HPDE6-E6E7 (cell line): Measurements from ENCODE around the gene KPNA1.
"Not testable (repeated sequence)": the region's sequence is repeated elsewhere in the genome, so short reads cannot be mapped to it uniquely, and the experiment has no call there.

ENCODE experiments used
- DNase-seq: peaks from one replicate; pipeline ENCODE4 v3.0.0; 2011; ENCODE audit warnings: missing footprints; ENCODE audit errors: extremely low spot score

The KPNA1 gene

DNA sequence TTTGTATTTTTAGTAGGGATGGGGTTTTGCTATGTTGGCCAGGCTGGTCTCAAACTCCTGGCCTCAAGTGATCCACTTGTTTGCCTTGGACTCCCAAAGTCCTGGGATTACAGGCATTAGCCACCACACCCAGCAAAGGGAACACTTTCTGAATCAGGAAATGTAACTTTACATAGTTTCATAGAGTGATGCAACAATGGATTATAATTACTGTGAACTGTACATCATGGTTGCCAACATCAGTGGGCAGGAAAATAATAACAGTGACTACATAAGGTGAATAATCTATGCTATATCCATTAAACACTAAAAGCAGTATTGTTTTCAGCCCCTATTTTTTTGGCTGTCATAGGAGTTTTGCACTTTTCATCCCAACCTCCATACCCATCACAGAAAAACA, 5.0 kb upstream of the KPNA1 start:
- no peak for DNase-seq

DNA sequence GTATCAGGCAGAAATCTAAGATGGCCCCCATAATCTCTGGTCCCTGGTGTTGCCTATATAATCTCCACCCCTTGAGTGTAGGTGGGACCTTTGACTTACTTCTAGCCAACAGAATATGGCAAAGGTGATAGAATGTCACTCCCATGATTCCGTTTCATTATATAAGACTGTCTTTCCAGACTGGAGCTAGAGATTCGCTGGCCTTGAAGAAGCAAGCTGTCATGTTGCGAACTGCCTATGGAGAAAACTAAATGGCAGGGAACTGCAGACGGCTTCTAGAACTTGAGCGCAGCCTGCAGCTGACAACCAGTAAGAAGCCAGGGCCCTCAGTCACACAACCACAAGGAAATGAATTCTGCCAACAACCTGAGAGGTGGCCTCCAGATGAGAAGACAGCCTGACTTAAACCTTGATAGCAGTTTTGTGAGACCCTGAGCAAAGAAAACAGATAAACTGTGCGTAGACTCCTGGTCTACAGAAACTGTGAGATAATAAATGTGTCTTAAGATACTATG, 2.2 kb upstream of the KPNA1 start:
- DNase-seq, result no peak

DNA sequence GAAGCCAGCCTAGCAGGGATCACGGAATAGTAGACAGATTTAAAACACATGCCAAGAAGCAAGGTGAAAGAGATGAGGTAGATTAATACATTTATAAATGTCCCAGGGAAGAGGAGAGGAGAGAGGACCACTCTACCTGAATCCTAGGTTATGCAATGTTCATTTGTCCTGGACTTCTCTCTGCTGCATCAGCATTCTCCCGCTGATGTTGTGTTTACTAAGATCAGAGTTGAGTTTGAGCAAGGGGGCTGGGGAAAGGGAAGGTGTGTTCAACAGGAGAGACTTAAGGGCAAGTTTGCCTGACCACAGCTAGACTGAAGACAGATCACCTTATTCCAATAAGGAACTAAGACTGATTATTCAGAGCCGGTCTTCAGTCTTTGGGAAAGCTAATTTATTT, 1.1 kb upstream of the KPNA1 start:
- no peak for DNase-seq

DNA sequence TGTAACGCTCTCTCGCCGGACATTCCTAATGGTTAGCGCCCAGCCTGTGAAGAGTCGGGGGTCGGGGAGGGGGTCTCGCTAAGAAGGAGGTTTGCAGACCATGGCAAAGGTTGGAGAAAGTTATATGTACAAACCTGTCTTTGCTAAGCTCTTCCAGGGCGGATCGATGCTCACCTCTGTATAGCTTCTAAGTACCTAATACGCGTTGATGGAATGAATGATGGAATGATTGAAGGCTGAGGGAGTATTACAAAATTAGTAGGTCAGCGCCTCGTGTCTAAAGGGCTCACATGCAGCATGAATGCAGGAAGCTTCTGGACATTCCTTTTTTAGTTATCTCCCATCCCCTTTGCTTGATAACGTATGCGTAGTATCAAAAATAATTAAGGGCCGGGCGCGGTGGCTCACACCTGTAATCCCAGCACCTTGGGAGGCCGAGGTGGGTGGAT, 305 bp upstream of the KPNA1 start:
- no peak for DNase-seq

DNA sequence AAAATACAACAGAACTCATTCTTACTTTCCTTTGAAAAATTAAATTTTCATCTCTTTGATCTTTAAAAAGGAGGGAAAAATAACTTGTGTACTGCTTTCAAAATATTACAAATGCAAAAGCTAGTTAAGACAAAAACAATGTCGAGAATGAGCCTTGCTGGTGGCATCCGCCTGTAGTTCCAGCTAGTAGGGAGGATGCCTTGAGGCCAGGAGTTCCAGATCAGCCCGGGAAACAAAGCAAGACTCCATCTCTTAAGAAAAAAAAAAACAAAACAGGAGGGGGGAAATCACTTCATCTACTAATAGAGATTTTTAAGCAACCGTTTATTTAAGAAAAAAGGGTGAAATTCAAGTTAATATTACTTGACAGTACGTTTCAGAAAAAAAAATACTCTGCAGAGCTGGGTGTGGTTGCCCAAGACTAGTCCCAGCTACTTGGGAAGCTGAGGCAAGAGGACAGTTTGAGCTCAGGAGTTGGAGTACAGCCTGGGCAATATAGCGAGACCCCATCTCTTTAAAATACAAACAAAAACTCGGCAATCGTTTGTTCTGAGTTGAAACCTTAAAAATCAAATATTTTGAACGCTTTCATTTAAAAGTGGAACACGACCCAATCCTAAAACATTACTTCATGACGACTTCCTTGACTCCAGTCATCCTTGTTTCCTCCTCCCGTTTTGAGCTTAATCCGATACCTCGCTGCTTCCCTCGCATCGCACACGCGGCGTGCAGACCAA, 1.2 kb downstream of the KPNA1 start:
- DNase-seq, result no peak

DNA sequence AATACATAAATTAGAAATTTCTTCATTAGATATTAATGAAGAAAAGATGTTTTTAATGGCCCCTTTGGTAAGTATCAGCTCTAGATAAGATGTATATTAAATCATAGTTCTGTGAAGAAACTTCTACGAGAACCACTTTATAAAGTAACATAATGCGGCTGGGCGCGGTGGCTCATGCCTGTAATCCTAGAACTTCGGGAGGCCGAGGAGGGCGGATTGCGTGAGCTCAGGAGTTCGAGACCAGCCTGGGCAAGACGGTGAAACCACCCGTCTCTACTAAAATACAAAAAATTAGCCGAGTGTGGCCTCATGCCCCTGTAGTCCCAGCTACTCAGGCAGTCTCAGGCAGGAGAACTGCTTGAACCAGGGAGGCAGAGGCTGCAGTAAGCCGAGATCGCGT, 2.5 kb downstream of the KPNA1 start:
- DNase-seq, result no peak

DNA sequence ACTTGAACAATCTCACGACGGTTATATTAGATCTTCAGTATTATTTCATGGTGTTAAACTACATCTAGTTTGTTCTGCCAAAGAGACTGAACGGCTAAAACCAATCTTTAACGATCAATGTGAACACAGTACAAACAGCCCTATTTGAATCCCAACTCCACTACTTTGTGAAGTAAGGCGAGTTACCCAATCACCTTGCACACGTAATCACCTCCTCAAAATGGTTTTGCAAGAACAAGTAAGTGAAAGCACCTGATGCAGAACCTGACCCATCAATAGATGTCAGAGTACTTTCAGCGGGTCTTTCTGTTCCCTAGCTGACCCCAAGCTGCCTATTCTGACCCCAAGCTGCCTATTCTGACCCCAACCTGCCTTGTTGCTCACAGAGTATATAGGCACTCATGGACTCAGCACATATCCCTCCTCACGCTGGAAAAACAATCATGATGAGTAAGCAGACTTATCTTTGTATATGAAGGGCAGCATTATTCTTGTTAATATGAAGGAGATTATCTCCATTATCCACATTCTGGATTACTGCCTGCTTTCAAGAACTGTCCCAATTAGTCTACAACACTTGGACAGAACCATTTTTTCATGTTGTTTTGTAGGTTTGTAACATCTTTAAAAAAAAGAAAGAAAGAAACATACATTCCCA, 3.7 kb downstream of the KPNA1 start:
- DNase-seq, result no peak

DNA sequence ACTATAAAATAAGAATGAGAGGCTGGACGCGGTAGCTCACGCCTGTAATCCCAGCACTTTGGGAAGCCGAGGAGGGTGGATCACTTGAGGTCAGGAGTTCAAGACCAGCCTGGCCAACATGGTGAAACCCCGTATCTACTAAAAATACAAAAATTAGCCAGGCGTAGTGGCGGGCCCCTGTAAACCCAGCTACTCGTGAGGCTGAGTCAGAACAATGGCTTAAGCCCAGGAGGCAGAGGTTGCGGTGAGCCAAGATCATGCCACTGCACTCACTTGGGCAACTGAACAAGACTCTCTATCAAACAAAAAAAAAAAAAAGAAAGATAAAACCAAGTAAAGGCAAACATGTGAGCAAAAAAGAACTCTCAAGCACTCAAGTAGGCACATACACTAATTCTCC, 5.8 kb downstream of the KPNA1 start:
- DNase-seq, result not testable (repeated sequence)

DNA sequence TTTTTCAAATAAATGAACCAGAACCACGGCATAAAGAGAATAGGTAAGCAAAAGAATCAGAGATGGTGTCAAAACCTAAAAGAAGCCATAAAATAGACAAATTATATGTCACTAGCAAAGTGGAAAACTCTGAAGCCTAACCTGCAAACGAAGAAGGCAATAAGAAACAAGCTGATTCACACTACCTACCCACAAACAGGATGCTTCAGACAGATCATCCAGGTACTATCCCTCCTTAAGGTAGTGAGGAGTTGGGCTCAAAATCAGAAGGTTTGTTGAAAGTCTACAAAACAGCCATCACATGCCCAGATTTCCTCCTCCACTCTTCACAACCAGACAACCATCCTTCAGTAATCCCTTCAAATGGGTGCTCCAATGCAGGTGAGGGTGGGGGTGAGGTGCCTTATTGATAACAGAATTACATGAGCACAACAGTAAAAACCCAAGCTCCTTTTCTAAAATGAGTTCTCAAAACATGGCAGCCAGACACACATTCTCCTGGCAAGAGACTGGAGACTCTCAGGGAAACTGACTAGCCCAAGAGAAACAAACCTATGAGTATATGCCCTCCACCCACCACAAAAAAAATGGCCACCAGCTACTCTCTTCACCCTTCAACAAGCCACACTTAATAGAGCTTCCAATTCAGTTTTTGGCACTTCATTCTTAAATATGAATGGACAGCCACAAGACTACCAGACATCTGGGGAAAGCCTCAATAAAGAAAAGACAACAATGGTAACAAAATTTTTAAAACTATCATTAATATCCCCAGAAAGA, 6.4 kb downstream of the KPNA1 start:
- DNase-seq, result no peak

DNA sequence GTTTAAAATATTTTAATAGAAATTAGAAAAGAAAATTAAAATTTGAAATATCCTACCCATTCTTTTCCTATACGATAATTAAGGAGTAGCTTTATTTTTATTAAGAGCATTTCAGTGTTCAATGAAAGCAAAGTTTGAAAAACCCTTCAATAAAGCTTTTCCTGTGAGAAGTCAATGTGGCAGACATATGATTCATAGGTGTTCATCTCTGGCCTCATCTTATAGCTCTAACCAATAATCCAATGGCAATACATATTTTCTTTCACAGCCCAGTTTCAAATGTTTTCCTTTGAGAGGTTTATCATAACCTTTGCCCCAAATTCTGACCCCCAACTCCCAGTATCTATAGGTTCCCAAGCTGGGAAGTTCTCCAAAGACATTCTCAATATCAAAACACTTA, 8.3 kb downstream of the KPNA1 start:
- no peak for DNase-seq

DNA sequence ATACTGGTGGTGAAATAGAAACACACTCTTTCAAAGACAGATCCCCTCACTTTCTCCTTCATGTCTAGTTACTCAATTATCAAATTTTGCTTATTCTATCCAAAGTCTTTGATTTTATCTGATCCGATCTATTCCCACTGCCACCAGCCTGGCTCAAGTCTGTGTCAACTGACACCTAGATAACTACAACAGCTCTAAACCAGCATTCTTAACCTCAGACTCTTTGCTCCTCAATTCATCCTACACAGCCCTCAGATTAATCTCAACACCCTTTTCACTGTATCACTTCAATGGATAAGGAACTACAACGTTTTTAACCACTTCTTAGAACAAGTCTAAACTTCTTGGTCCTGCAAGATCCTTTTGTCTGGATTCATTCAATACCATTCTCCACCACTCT, 9.1 kb downstream of the KPNA1 start:
- no peak for DNase-seq

DNA sequence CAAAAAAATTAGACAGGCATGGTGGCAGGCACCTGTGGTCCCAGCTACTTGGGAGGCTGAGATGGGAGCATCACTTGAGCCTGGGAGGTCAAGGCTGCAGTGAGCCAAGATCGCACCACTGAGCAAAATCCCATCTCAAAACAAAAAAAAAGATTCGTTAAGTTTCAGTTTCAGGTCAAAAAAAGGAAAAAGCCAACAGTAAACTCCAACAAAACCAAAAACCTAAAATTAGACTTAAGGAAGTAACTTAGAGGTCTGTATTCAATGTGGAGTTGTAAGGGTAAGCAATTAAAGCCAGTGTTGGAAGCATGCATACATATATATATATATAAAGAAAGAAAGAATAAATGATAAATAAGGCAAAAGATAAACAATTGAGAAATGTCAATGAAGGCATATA, 11.8 kb downstream of the KPNA1 start:
- DNase-seq, result no peak

DNA sequence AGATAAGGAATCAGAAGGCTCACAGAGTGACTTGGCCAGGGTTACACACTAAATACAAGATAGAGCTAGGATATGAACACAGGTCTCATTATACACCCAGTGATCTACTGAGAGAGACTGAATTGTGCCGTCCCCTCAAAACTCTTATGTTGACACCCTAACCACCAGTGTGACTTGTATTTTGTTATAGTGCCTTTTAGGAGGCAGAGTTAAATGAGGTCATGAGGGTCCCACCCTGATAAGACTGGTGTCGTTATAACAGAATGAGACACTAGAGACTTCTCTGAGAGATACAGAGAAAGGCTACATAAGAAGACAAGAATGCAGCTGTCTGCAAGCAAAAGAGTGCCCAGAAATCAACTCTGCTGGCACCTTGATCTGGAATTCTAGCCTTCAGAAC, 12.6 kb downstream of the KPNA1 start:
- no peak for DNase-seq

DNA sequence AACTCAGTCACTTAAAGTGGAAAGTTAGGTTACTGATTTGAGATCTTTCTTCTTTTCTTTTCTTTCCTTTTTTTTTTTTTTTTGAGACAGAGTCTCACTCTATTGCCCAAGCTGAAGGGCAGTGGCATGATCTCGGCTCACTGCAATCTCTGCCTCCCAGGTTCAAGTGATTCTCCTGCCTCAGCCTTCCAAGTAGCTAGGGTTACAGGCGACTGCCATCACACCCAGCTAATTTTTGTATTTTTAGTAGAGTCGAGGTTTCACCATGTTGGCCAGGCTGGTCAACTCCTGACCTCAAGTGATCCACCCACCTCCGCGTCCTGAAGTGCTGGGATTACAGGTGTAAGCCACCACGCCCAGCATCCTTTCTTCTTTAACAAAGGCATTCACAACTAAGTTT, 13.8 kb downstream of the KPNA1 start:
- not testable (repeated sequence) for DNase-seq

DNA sequence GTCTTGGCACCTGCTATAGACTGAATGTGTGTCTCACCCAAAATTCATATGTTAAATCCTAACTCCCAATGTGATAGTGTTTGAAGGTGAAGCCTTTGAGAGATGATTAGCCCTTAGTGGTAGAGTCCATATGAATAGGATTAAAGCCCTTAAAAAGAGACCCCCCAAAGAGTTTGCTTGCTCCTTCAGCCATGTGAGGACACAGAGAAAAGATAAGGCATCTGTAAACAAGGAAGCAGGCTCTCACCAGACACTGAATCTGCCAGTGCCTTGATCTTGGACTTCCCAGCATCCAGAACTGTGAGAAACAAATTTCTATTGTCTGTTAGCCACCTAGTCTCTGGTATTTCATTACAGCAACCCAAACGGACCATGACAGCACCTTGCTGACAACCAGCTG, 16.6 kb downstream of the KPNA1 start:
- DNase-seq, result no peak

DNA sequence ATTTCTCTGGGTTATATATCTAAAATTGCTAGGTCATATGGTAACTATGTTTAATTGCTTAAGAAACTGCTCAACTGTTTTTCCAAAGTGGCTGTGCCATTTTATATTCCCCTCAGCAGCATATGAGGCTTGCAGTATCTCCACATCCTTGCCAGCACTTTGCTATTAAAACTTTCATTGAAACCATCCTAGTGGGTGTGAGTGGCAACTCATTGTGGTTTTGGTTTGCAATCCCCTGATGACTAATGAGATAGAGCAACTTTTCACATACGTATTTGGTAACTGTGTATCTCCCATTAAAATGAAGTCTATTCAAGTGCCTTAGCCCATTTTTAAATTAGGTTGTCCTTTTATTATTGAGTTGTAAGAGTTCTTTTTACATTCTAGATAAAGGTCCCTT, 17.3 kb downstream of the KPNA1 start:
- peak; percentile 54 for DNase-seq

DNA sequence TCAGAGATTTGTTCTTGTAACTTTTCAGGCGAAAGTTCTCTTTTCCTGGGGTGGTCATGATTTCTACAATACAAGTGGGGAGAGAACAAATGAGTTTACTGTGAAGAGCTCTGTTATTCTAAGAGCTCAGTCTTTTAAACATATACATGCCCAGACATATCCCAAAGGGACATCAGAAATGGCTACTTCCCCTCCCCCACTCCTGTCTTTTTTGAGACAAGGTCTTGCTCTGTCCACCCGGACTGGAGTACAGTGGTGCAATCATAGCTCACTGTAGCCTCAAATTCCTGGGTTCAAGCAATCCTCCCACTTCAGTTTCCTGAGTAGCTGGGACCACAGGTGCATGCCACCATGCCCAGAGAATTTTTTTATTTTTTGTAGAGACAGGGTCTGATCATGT, 18.2 kb downstream of the KPNA1 start:
- DNase-seq, result no peak

DNA sequence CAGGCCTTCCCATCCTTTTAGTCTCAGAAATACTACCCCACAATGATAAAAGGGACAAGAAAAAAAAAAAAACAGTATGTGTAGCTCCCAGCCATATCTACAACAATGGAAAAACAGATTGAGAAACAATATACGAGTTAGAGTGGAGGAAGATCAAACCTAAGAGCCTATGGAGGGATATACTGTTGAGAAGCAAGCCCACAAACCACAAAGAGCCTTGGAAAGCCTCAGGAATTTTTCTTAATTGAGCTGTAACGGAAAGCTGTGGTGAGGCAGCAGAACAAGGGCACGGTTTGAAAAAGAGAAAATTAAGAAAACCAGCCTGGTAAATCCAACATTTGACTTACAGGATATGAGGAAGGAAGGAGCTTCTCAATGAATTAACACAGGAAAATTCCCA, 21.4 kb downstream of the KPNA1 start:
- no peak for DNase-seq

DNA sequence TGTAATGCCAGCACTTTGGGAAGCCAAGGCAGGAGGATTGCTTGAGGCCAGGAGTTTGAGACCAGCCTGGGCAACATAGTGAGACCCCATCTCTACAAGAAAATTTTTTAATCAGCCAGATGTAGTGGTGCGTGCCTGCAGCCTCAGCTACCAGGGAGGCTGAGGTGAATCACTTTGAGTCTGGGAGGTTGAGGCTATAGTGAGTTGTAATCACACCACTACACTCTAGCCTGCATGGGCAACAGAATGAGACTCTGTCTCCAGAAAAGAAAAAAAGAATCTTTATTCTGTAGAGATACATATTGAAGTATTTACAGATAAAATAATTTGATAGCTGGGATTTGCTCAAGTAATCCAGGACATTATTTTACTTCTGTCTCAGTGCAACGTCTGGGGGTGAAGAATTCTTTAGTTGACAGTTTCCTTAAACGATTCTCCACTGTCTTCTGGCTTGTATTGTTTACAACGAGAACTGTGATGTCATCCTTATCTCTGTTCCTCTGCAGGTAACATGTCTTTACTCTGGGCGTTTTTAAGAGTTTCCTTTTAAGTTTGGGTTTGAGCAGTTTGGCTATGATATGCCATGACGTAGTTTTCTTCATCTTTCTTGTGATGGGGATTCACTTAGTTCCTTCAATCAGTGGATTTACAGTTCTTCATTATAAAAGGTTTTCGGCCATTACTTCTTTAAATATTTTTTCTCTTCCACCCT, 26.3 kb downstream of the KPNA1 start:
- DNase-seq, result no peak

DNA sequence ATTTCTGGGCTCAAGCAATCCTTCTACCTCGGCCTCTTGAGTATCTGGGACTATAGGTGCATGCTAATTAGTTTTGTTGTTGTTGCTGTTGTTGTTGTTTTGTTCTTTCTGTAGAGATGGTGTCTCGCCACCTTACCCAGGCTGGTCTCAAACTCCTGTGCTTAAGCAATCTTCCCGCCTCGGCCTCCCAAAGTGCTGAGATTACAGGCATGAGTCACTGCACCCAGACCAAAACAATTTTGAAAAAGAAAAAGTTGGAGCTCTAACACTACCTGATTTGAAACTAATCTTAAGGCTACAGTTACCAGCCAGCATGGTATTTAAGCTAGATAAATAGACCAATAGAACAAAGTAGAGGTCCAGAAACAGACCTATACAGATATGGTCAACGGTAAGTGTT, 29.8 kb downstream of the KPNA1 start:
- no peak for DNase-seq

DNA sequence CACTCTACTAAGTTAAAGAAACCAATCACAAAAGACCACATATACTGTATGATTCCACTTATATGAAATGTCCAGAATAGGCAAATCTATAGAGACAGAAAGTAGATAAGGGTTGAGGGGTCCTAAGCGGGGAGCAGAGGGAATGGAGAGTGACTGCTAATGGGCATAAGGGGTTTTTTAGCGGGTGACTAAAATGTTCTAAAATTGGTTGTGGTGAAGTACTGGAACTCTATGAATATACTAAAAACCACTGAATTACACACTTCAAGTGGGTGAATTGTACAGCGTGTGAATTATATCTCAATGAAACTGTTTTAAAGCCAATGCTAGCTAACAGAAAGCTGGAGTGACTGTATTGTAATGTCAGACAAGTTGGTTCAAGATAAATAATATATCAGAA, 33.3 kb downstream of the KPNA1 start:
- no peak for DNase-seq

DNA sequence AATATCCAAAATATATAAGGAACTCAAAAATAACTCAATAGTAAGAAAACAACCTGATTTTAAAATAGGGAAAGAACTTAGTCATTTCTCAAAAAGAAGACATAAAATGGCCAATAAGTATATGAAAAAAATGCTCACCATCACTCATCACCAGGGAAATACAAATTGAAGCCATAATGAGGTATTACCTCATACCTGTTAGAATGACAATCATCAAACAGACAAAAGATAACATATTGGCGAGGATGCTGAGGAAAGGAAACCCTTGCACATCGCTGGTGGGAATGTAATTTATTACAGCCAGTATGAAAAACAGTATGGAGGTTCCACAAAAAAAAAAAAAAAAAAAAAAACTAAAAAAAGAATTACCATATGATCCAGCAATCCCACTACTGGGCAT, 38.2 kb downstream of the KPNA1 start:
- DNase-seq, result no peak
